ENCODE measurements around the gene GLCE.

Gene GLCE

GRCh38 chr15:69307939-69308338 lies 147.5 kb downstream of the GLCE start:
- no peak for DNase-seq (ENCODE audit: extremely low read depth, low read depth)
- TF ChIP-seq CTCF (IDR thresholded peaks at IDR 0.05; ENCODE audit: low read depth, low read length): no peak

GRCh38 chr15:69308949-69309348 lies 148.5 kb downstream of the GLCE start:
- no peak for TF ChIP-seq CTCF (IDR thresholded peaks at IDR 0.05; ENCODE audit: low read depth, low read length)
- no peak for DNase-seq (ENCODE audit: extremely low read depth, low read depth)

- TF ChIP-seq CTCF (IDR thresholded peaks at IDR 0.05; ENCODE audit: low read depth, low read length): no peak
- no peak for DNase-seq (ENCODE audit: extremely low read depth, low read depth)
Observed at GRCh38 chr15:69311319-69311721, 150.9 kb downstream of the GLCE start.

- TF ChIP-seq CTCF (IDR thresholded peaks at IDR 0.05; ENCODE audit: low read depth, low read length): no peak
- DNase-seq (ENCODE audit: extremely low read depth, low read depth): no peak
Observed at GRCh38 chr15:69313432-69314000, 153.1 kb downstream of the GLCE start.

GRCh38 chr15:69314131-69314530 lies 153.7 kb downstream of the GLCE start:
- DNase-seq (ENCODE audit: extremely low read depth, low read depth): no peak
- TF ChIP-seq CTCF (IDR thresholded peaks at IDR 0.05; ENCODE audit: low read depth, low read length): no peak

GRCh38 chr15:69314736-69315135 lies 154.3 kb downstream of the GLCE start:
- TF ChIP-seq CTCF (IDR thresholded peaks at IDR 0.05; ENCODE audit: low read depth, low read length): no peak
- DNase-seq (ENCODE audit: extremely low read depth, low read depth): no peak

GRCh38 chr15:69315402-69316110 lies 155.1 kb downstream of the GLCE start:
- no peak for TF ChIP-seq CTCF (IDR thresholded peaks at IDR 0.05; ENCODE audit: low read depth, low read length)

More at GRCh38 chr15:69315402-69316110, 155.1 kb downstream of the GLCE start:
- no peak for DNase-seq (ENCODE audit: extremely low read depth, low read depth)

Measured in AG09319 (cell line).